SJCRH30 (cell line): ENCODE measurements around the gene OLA1. TPM values are rescaled to one million over a fixed set of nuclear protein-coding genes. Genes with fewer than 3 reads are reported as not detected.
A peak's percentile ranks its signal among the peaks of the same experiment; 100 is the strongest.

Experiments
- DNase-seq, 2 experiments: peaks; one replicate each; pipeline ENCODE4 v3.0.0-alpha.2; 2015 to 2020
- H3K27ac ChIP-seq: fragments of 250-450 bp; sonication (Bioruptor Pico); 2 replicates; pipeline ENCODE4 v1.5.1; 2020; ENCODE audit warnings: mild to moderate bottlenecking, moderate library complexity
- H3K27me3 ChIP-seq: fragments of 250-450 bp; sonication (Bioruptor Pico); 2 replicates; pipeline ENCODE4 v1.5.1; 2020; ENCODE audit warnings: mild to moderate bottlenecking, moderate library complexity
- H3K36me3 ChIP-seq: fragments of 250-450 bp; sonication (Bioruptor Pico); 2 replicates; pipeline ENCODE4 v1.5.1; 2020; ENCODE audit warnings: mild to moderate bottlenecking, moderate library complexity
- H3K4me1 ChIP-seq: fragments of 250-450 bp; sonication (Bioruptor Pico); 2 replicates; pipeline ENCODE4 v1.5.1; 2020; ENCODE audit warnings: mild to moderate bottlenecking, moderate library complexity
- H3K4me3 ChIP-seq: fragments of 250-450 bp; sonication (Bioruptor Pico); 2 replicates; pipeline ENCODE4 v1.5.1; 2020; ENCODE audit warnings: mild to moderate bottlenecking, moderate library complexity
- H3K9me3 ChIP-seq: fragments of 250-450 bp; sonication (Bioruptor Pico); replicated peaks from 2 replicates; pipeline ENCODE4 v1.5.1; 2020; ENCODE audit warnings: mild to moderate bottlenecking, moderate library complexity
- total RNA-seq: library from RNA; depleted of rRNA; stranded (reverse); fragments of >200 nt; shearing (Covaris generic); gene quantifications from 2 replicates; pipeline ENCODE4 v1.2.3, GENCODE V29; 2014

OLA1 gene
- total RNA-seq, 1 experiment from 2014 or later, result 231 TPM

DNA sequence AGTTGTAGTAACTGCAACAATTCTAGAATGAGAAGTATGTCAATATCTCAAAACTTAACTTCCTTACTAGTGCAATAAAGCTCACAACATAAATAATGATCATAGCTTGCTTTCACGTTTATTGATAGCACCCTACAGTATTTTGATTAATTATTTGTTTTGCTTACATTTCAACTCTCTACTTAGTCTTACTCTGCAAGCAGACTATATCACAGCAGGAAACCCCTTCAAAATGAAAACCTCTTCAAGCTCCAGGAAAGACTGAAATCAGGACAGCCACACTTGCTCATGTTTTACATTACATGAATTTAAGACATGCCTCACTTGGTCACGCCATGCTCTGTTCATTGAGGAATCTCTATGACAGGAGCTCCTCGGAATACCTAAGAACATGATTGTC lies 3.3 kb downstream of the OLA1 start:
- Histone ChIP-seq H3K36me3 (peaks cover 48% of the 10 kb centered on the region), H3K27ac (no peak overlapping the region), H3K4me1 (peaks cover 5% of the 10 kb centered on the region), H3K4me3 (no peak overlapping the region), H3K27me3 (no peaks in the 10 kb centered on the region), H3K9me3 (no peaks in the 10 kb centered on the region)
- DNase-seq, result no peak

GRCh38 chr2:174243812-174244211 lies 4.5 kb downstream of the OLA1 start:
- no peak overlapping the region for H3K4me3 ChIP-seq
- DNase-seq, result no peak
- H3K27me3 ChIP-seq, result no peaks in the 10 kb centered on the region
- no peak overlapping the region for H3K27ac ChIP-seq
- H3K36me3 ChIP-seq, result peaks cover 52% of the 10 kb centered on the region
- no peaks in the 10 kb centered on the region for H3K9me3 ChIP-seq
- H3K4me1 ChIP-seq, result no peaks in the 10 kb centered on the region

DNA sequence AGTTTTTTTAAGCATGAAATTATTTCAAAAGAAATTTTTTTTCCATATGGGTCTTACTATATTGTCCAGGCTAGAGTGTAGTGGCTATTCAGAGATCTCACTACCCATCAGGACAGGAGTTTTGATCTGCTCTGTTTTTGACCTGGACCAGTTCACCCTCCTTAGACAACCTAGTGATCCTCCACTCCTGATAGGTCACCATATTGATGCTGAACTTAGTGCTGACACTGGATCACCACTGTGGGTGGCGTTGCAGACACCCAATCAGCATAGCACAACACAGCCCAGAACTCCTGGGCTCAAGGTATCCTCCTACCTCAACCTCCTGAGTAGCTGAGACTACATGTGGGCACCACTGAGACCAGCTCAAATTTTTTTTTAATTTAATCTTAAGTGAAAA lies 8.2 kb downstream of the OLA1 start:
- Histone ChIP-seq H3K36me3 (peaks cover 60% of the 10 kb centered on the region), H3K9me3 (no peaks in the 10 kb centered on the region), H3K4me1 (no peaks in the 10 kb centered on the region), H3K27me3 (no peaks in the 10 kb centered on the region), H3K4me3 (no peak overlapping the region), H3K27ac (no peak overlapping the region)
- no peak for DNase-seq

DNA sequence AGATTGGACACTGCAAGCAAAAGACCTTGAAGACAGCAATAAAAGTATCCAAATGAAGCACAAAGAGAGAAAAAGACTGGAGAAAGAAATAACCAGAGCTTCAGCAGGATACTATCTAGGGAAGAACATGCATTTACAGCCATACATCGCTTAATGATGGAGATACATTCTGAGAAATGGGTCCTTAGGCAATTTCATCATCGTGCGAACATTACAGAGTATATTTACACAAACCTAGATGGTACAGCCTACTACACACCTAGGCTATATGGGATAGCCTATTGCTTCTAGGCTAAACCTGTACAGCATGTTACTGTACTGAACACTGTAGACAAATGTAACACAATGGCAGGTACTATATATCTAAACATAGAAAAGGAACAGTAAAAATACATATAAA lies 11.9 kb downstream of the OLA1 start:
- DNase-seq, result no peak
- Histone ChIP-seq H3K27ac (no peak overlapping the region), H3K27me3 (no peaks in the 10 kb centered on the region), H3K4me3 (no peak overlapping the region), H3K9me3 (no peaks in the 10 kb centered on the region), H3K4me1 (no peaks in the 10 kb centered on the region), H3K36me3 (peaks cover 28% of the 10 kb centered on the region)

GRCh38 chr2:174235680-174236079 lies 12.7 kb downstream of the OLA1 start:
- no peaks in the 10 kb centered on the region for H3K9me3 ChIP-seq
- no peak overlapping the region for H3K27ac ChIP-seq
- H3K36me3 ChIP-seq, result peaks cover 26% of the 10 kb centered on the region
- H3K4me1 ChIP-seq, result no peaks in the 10 kb centered on the region
- DNase-seq, result no peak
- no peaks in the 10 kb centered on the region for H3K27me3 ChIP-seq
- no peak overlapping the region for H3K4me3 ChIP-seq

DNA sequence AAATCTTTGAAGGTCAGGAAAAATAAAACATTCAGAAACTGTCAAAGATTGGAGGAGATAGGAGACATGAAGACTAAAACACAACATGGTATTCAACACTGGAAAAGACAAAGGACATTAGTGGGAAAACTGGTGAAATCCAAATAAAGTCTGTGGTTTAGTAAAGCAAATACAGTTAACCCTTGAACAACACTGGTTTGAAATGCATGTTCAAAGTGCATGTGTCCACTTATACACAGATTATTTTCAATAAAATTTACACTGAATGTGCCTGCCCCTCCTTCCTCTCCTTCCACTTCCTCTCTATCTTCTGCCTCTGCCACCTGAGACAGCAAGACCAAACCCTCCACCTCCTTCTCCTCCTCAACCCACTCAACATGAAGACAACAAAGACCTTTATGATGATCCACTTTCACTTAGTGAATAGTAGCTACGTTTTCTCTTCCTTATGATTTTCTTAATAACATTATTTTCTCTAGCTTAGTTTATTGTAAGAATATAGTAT lies 14.5 kb downstream of the OLA1 start:
- Histone ChIP-seq H3K4me1 (no peaks in the 10 kb centered on the region), H3K27ac (no peak overlapping the region), H3K36me3 (peaks cover 29% of the 10 kb centered on the region), H3K4me3 (no peak overlapping the region), H3K27me3 (no peaks in the 10 kb centered on the region), H3K9me3 (no peaks in the 10 kb centered on the region)
- no peak for DNase-seq

DNA sequence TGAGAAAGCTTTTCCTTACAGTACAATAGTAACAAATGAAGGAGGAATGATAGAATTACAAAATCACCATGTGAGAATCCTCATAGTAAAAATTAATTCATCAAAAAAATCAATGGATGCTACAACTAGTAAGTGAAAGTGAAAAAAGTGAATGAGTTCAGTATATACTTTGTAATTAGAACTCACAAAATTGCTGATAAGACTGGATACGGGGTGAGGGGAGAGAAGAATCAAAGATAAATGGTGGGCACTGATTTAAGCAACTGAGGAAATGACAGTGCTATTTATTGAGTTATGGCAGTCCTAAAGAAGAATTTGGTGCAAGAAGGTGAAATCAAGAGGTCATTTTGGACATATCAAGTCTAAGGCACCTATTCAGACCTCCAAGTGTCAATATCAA lies 20.6 kb downstream of the OLA1 start:
- no peak overlapping the region for H3K27ac ChIP-seq
- H3K36me3 ChIP-seq, result peaks cover 52% of the 10 kb centered on the region
- H3K4me1 ChIP-seq, result no peaks in the 10 kb centered on the region
- no peak overlapping the region for H3K4me3 ChIP-seq
- H3K27me3 ChIP-seq, result no peaks in the 10 kb centered on the region
- H3K9me3 ChIP-seq, result no peaks in the 10 kb centered on the region
- DNase-seq, result no peak

DNA sequence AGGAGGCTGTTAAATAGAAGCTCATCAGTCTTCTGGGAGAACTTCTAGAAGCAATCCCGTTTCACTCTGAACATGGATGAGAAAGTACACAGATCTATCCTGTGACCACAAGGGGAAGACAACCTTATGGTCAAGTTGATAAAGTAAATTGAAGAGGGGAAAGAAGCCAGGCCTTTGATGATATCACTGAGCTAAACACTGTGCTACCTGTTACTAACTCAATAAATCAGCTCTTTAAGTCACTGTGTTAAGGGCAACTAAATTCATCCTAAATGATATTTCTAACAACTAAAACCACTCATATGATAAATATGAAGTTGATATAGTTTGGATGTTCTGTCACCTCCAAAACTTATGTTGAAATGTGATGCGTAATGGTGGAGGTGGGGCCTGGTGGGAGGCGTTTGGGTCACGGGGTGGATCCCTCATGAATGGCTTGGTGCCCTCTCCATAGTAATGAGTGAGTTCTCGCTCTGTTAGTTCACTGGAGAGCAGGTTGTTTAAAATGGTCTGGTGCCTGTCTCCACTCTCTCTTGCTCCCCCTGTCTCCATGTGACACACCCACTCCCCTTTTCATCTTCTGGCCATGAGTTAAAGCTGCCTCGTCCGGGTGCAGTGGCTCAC lies 23.6 kb downstream of the OLA1 start:
- H3K4me3 ChIP-seq, result no peak overlapping the region
- no peaks in the 10 kb centered on the region for H3K9me3 ChIP-seq
- peaks cover 74% of the 10 kb centered on the region for H3K36me3 ChIP-seq
- no peak overlapping the region for H3K27ac ChIP-seq
- no peaks in the 10 kb centered on the region for H3K4me1 ChIP-seq
- no peak for DNase-seq
- H3K27me3 ChIP-seq, result no peaks in the 10 kb centered on the region

DNA sequence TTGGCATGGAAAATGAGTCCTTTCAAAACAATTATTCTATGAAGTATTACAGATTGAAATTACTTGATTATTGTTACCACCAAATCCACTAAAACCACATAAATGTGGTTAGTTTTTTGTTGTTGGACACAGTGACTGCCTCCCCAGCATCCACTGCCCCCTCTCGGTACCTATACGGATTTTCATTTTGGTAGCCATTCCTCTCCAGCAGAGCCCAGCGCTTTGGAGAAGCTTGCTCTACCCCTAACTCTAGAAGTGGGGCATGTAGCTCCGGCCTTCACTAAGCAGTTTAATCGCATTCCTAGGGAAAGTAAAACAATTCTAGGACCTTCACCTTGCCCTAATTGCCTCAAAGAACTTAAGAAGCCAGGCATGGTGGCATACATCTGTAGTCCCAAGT lies 24.2 kb downstream of the OLA1 start:
- no peak overlapping the region for H3K4me3 ChIP-seq
- H3K36me3 ChIP-seq, result peaks cover 69% of the 10 kb centered on the region
- H3K27ac ChIP-seq, result no peak overlapping the region
- no peaks in the 10 kb centered on the region for H3K27me3 ChIP-seq
- no peaks in the 10 kb centered on the region for H3K9me3 ChIP-seq
- no peak for DNase-seq
- no peaks in the 10 kb centered on the region for H3K4me1 ChIP-seq

DNA sequence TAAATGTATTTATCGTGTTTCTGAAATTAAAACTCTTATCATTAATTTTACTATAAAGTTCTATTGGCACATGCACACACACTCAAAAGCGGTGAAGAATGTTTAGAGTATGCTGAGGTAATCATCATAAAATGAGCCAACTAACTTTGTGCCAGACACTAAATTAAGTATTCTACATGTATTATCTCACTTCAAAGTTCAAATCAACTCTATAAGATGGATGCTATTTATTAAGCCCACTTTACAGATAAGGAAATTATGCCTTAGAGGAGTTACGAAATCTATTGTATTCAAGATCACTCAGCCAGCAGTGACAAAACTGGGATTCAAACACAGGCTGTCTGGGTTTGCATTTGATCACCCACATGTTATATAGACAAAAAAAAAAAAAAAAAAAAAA lies 24.9 kb downstream of the OLA1 start:
- no peak overlapping the region for H3K27ac ChIP-seq
- H3K27me3 ChIP-seq, result no peaks in the 10 kb centered on the region
- peaks cover 63% of the 10 kb centered on the region for H3K36me3 ChIP-seq
- no peaks in the 10 kb centered on the region for H3K4me1 ChIP-seq
- no peak overlapping the region for H3K4me3 ChIP-seq
- DNase-seq, result no peak
- no peaks in the 10 kb centered on the region for H3K9me3 ChIP-seq

DNA sequence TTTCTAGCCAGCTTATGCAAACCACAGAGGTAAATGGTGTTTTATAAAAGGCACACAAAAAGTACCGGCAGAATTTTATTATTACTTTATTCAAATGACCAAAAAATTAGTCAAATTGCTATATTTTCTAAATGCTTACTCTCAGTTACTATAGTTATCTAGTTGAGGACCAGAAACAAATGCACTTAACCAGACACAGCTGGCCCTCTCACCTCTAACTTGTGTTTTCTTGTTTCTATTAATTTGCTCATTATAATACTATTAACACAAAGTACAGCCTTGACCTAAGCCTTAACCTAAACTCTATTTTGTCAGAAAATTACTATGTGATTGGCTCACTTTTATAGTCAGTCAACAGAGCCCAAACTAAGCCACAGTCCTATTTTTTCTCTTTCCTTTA lies 26.2 kb downstream of the OLA1 start:
- DNase-seq, result no peak
- no peaks in the 10 kb centered on the region for H3K9me3 ChIP-seq
- no peak overlapping the region for H3K4me3 ChIP-seq
- no peaks in the 10 kb centered on the region for H3K4me1 ChIP-seq
- no peaks in the 10 kb centered on the region for H3K27me3 ChIP-seq
- no peak overlapping the region for H3K27ac ChIP-seq
- H3K36me3 ChIP-seq, result peaks cover 56% of the 10 kb centered on the region

DNA sequence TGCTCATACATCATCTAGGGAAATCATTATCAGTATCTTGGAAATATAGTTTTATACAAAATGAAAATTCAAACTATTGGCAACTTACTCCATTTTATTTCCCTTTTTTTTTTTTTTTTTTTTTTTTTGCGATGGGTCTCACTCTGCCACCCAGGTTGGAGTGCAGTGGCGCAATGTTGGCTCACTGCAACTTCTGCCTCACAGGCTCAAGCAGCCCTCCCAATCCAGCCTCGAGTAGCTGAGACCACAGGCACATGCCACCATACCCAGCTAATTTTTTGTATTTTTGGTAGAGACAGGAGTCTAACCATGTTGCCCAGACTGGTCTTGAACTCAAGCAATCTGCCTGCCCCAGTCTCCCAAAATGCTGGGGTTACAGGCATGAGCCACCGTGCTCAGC lies 29.0 kb downstream of the OLA1 start:
- Histone ChIP-seq H3K27ac (no peak overlapping the region), H3K4me1 (no peaks in the 10 kb centered on the region), H3K9me3 (no peaks in the 10 kb centered on the region), H3K36me3 (peaks cover 41% of the 10 kb centered on the region), H3K27me3 (no peaks in the 10 kb centered on the region), H3K4me3 (no peak overlapping the region)
- no peak for DNase-seq

- H3K36me3 ChIP-seq, result peaks cover 40% of the 10 kb centered on the region
- H3K4me3 ChIP-seq, result no peak overlapping the region
- no peak overlapping the region for H3K27ac ChIP-seq
- H3K27me3 ChIP-seq, result no peaks in the 10 kb centered on the region
- H3K9me3 ChIP-seq, result no peaks in the 10 kb centered on the region
- no peaks in the 10 kb centered on the region for H3K4me1 ChIP-seq
- DNase-seq, result peak; percentile 22 to 41
Measured at GRCh38 chr2:174218773-174219172, 29.6 kb downstream of the OLA1 start.

DNA sequence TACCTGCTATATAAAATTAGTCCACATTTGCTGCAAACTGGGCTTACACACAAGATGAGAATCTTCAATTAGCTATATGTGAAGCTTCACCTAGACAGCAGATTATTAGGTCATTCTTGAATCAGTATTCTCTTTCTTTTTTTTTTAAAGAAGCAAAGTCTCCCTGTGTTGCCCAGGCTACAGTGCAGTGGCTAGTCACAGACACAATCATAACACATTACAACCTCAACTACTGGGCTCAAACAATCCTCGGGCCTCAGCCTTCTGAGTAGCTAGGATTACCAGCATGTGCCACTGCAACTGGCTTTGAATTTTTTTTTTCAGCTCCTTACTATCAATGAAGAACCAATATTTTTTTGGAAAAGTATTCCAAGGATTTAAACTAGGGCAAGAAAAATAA lies 30.5 kb downstream of the OLA1 start:
- Histone ChIP-seq H3K27ac (no peak overlapping the region), H3K4me1 (no peaks in the 10 kb centered on the region), H3K36me3 (peaks cover 37% of the 10 kb centered on the region), H3K27me3 (no peaks in the 10 kb centered on the region), H3K9me3 (no peaks in the 10 kb centered on the region), H3K4me3 (no peak overlapping the region)
- DNase-seq, result no peak

GRCh38 chr2:174211954-174212353 lies 36.4 kb downstream of the OLA1 start:
- H3K4me3 ChIP-seq, result no peak overlapping the region

DNA sequence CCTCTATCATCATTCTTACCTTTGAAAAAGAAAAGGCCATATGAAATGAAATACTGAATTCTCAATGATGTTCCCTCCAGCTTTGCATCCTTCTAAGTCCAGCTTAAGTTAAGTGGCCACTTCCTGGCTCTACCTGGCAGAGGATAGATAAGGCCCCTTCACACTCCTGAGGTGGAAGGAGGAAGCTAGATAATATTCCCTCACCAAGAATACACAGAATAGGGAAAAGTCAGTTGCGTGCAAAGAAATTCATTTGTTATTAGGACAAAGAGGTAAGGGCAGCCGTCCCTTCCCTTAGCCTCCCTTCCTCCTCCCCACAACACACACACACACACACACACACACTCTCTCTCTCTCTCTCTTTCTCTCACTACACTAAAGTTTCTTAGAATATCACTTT lies 37.5 kb downstream of the OLA1 start:
- Histone ChIP-seq H3K9me3 (no peaks in the 10 kb centered on the region), H3K4me3 (no peak overlapping the region), H3K36me3 (peaks cover 25% of the 10 kb centered on the region), H3K27me3 (no peaks in the 10 kb centered on the region), H3K27ac (no peak overlapping the region), H3K4me1 (no peaks in the 10 kb centered on the region)
- DNase-seq, result no peak

More at GRCh38 chr2:174211954-174212353, 36.4 kb downstream of the OLA1 start:
- H3K36me3 ChIP-seq, result peaks cover 25% of the 10 kb centered on the region
- H3K27ac ChIP-seq, result no peak overlapping the region
- no peak for DNase-seq
- no peaks in the 10 kb centered on the region for H3K27me3 ChIP-seq
- H3K4me1 ChIP-seq, result no peaks in the 10 kb centered on the region
- no peaks in the 10 kb centered on the region for H3K9me3 ChIP-seq
